ENCODE results near the gene C16orf82.

DNA sequence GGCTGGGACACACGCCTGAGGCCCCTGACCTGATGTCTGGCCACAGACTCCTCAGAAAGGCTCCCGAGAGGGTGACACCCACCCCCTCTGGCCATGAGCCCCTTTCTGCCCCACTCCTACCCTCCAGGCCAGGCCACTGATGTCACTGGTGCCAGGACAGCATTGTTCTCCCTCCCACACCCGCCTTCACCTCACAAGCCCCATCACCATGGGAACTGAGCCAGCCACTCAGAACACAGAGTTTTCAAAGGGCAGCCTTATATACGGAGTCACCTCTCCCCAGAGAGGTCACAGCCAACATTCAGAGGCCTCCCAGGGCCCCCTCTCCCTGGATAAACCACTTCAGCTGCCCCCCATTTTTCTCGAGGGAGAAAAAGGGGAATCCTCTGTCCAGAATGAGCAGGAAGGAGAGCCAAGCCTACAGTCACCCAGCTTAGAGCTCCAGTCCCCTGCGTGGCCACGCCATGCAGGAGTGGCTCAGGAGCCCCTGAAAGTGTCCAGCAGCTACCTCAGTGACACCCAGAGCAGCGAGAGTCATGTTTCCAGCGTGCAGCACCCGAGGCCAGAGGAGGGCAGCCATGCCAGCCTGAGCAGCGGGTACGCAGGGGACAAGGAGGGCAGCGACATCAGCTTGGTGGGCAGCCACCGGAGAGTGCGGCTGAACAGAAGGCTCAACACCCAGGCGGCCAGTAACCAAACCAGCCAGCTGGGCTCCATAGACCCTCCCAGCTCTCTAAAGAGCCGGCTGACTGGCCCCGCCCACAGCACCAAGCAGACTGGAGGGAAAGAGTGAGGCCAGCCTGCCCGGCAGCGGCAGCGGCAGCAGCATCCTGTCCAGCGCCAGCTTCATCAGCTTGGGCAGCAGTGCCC lies at the start of gene C16orf82:
- TF ChIP-seq CTCF (IDR thresholded peaks at IDR 0.05; ENCODE audit: poor library complexity, severe bottlenecking) (no peak), POLR2AphosphoS5 (IDR thresholded peaks at IDR 0.05) (no peak), MXI1 (conservative IDR thresholded peaks at IDR 0.05; ENCODE audit: poor library complexity, severe bottlenecking) (no peak)

Data from neural cell (in vitro differentiated cells).